Measurements from ENCODE around the gene GALM.

The GALM gene

GRCh38 chr2:38622210-38622609, 43.7 kb upstream of the GALM start:
- Histone ChIP-seq H3K27ac (no peak overlapping the region), H3K4me3 (no peak overlapping the region), H3K27me3 (no peaks in the 10 kb centered on the region), H3K4me1 (peaks cover 0 to 22% (median 7%) of the 10 kb centered on the region in 4 donors), H3K36me3 (no peaks in the 10 kb centered on the region), H3K9me3 (no peaks in the 10 kb centered on the region)
- no peak for TF ChIP-seq CTCF (IDR thresholded peaks at IDR 0.05)
- intact Hi-C loops (cut with DNase I; ENCODE audit: low total_unique reads), result no loop called here
- no peak for DNase-seq

- H3K27me3 ChIP-seq, result no peaks in the 10 kb centered on the region
- no peak overlapping the region for H3K27ac ChIP-seq
- DNase-seq, result no peak
- peaks cover 0 to 5% (median 0%) of the 10 kb centered on the region in 3 donors for H3K9me3 ChIP-seq
- intact Hi-C loops (cut with DNase I; ENCODE audit: low total_unique reads), result no loop called here
- no peak for TF ChIP-seq CTCF (IDR thresholded peaks at IDR 0.05)
- no peaks in the 10 kb centered on the region for H3K36me3 ChIP-seq
- H3K4me3 ChIP-seq, result no peak overlapping the region
- H3K4me1 ChIP-seq, result peaks cover 0 to 16% (median 0%) of the 10 kb centered on the region in 4 donors
These were observed 39.4 kb upstream of the GALM start for GRCh38 chr2:38626326-38627035.

GRCh38 chr2:38627391-38627790, 38.5 kb upstream of the GALM start:
- peaks cover 0 to 16% (median 0%) of the 10 kb centered on the region in 4 donors for H3K4me1 ChIP-seq
- intact Hi-C loops (cut with DNase I; ENCODE audit: low total_unique reads), result no loop called here
- H3K27ac ChIP-seq, result no peak overlapping the region
- no peak for DNase-seq
- no peak for TF ChIP-seq CTCF (IDR thresholded peaks at IDR 0.05)
- H3K27me3 ChIP-seq, result no peaks in the 10 kb centered on the region
- no peaks in the 10 kb centered on the region for H3K36me3 ChIP-seq
- H3K4me3 ChIP-seq, result no peak overlapping the region
- H3K9me3 ChIP-seq, result peaks cover 0 to 5% (median 0%) of the 10 kb centered on the region in 3 donors

- TF ChIP-seq CTCF (IDR thresholded peaks at IDR 0.05), result no peak
- Histone ChIP-seq H3K9me3 (peaks cover 0 to 5% (median 0%) of the 10 kb centered on the region in 3 donors), H3K27me3 (no peaks in the 10 kb centered on the region), H3K27ac (no peak overlapping the region), H3K4me3 (no peak overlapping the region), H3K4me1 (peaks cover 0 to 21% (median 0%) of the 10 kb centered on the region in 4 donors), H3K36me3 (no peaks in the 10 kb centered on the region)
- intact Hi-C loops (cut with DNase I; ENCODE audit: low total_unique reads), result no loop called here
- no peak for DNase-seq
These were observed 36.2 kb upstream of the GALM start for GRCh38 chr2:38629684-38630083.

- intact Hi-C loops (cut with DNase I; ENCODE audit: low total_unique reads), result no loop called here
- H3K27ac ChIP-seq, result no peak overlapping the region
- no peak for DNase-seq
- no peaks in the 10 kb centered on the region for H3K36me3 ChIP-seq
- H3K4me1 ChIP-seq, result peaks cover 0 to 26% (median 0%) of the 10 kb centered on the region in 4 donors
- peaks cover 0 to 5% (median 0%) of the 10 kb centered on the region in 3 donors for H3K9me3 ChIP-seq
- no peaks in the 10 kb centered on the region for H3K27me3 ChIP-seq
- no peak for TF ChIP-seq CTCF (IDR thresholded peaks at IDR 0.05)
- H3K4me3 ChIP-seq, result no peak overlapping the region
These were observed 33.9 kb upstream of the GALM start for GRCh38 chr2:38631976-38632375.
